Measurements from ENCODE around the gene DCC.

The DCC gene

GRCh38 chr18:52339891-52340371 is at the start of gene DCC:
Gene DCC (plus strand): TSS chr18:52340197. CDS start chr18:52340788, 591 bp downstream.
- TF ChIP-seq GATA3 (IDR thresholded peaks at IDR 0.05; ENCODE audit: low read depth, low read length) (no peak), GATA2 (IDR thresholded peaks at IDR 0.05; ENCODE audit: low read depth, low read length) (no peak)

- no peak for TF ChIP-seq GATA2 (IDR thresholded peaks at IDR 0.05; ENCODE audit: low read depth, low read length)
- no peak for TF ChIP-seq GATA3 (IDR thresholded peaks at IDR 0.05; ENCODE audit: low read depth, low read length)
Measured at GRCh38 chr18:52310651-52311050, 29.3 kb upstream of the DCC start.

- TF ChIP-seq GATA2 (IDR thresholded peaks at IDR 0.05; ENCODE audit: low read depth, low read length) (no peak), GATA3 (IDR thresholded peaks at IDR 0.05; ENCODE audit: low read depth, low read length) (no peak)
Measured at GRCh38 chr18:52311331-52311730, 28.7 kb upstream of the DCC start.

GRCh38 chr18:52312346-52312745 is 27.7 kb upstream of the DCC start:
- TF ChIP-seq GATA3 (IDR thresholded peaks at IDR 0.05; ENCODE audit: low read depth, low read length) (no peak), GATA2 (IDR thresholded peaks at IDR 0.05; ENCODE audit: low read depth, low read length) (no peak)

DNA sequence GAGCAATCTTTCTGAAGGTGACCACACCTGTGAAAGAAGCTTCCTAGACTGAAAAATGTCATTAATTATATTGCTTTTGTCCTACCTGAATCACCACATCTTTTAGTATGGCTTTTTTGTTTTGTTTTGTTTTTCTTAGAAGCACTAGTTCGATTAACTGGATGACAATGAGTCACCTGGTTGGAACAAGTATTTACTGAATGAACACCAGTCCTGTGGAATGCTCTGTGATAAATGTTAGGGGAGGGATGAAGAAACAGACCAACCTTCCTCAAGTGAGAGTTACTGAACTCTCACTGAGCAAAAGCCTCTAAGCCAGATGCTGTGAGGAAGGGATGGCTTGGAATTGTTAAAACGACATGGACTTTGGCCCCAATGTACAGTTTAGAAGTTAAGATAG is 26.8 kb upstream of the DCC start:
- TF ChIP-seq GATA2 (IDR thresholded peaks at IDR 0.05; ENCODE audit: low read depth, low read length) (no peak), GATA3 (IDR thresholded peaks at IDR 0.05; ENCODE audit: low read depth, low read length) (no peak)

GRCh38 chr18:52319424-52319983 is 20.5 kb upstream of the DCC start:
- TF ChIP-seq GATA3 (IDR thresholded peaks at IDR 0.05; ENCODE audit: low read depth, low read length) (no peak), GATA2 (IDR thresholded peaks at IDR 0.05; ENCODE audit: low read depth, low read length) (no peak)

DNA sequence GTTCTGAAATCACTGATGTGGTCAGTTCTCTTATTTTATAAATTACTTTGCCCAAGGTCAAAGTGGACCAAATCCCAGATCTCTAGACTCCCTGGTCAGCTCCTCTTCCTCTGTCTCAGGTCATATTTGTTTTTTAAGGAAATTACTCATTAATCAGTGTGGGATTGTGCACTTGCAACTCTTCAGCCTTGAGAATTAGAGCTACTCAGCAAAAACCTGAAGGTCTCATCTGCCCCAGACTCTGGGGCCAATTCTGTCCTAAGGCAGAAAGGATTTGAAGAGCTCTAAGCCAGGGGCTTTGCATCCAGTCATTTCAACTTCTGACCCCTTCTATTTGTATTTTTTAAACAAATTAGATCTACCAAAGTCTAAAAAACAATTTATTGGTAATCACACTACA is 17.7 kb upstream of the DCC start:
- TF ChIP-seq GATA2 (IDR thresholded peaks at IDR 0.05; ENCODE audit: low read depth, low read length) (no peak), GATA3 (IDR thresholded peaks at IDR 0.05; ENCODE audit: low read depth, low read length) (no peak)

GRCh38 chr18:52323802-52324201 is 16.2 kb upstream of the DCC start:
- TF ChIP-seq GATA2 (IDR thresholded peaks at IDR 0.05; ENCODE audit: low read depth, low read length) (no peak), GATA3 (IDR thresholded peaks at IDR 0.05; ENCODE audit: low read depth, low read length) (no peak)

DNA sequence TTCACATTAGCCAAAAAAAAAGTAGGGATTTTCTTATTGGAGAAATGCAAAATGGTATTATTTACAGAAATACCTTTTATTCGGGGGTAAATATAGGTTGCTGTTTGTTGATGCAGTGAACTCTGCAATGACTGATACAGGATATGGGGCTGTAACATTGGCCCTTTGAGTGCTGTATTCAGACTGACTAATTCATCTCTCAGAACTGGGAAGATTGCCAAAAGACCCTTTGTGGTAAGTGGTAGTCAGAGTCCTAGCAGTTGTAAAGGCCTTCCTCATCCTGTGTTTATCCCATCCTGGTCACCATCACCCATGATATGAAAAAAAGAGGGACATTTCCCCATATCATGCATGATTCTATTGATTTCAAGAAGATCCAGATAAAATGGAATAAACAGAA is 14.0 kb upstream of the DCC start:
- TF ChIP-seq GATA2 (IDR thresholded peaks at IDR 0.05; ENCODE audit: low read depth, low read length) = no peak
- no peak for TF ChIP-seq GATA3 (IDR thresholded peaks at IDR 0.05; ENCODE audit: low read depth, low read length)

DNA sequence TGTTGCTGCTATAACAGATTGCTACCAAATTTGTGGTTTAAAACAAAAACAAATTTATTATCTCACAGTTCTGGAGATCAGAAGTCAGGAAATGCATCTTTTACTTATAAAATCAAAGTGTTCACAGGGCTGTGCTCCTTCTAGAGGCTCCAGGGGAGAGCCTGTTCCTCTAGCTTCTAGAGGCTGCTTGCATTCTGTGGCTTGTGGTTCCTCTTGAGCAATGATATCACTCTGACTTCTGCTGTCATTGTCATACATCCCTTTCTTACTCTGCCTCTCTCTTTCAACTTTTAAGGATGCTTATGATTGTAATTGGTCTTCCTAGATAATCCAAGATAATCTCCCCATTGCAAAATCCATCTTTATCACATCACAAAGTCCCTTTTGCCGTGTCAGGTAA is 6.1 kb upstream of the DCC start:
- TF ChIP-seq GATA3 (IDR thresholded peaks at IDR 0.05; ENCODE audit: low read depth, low read length) (no peak), GATA2 (IDR thresholded peaks at IDR 0.05; ENCODE audit: low read depth, low read length) (no peak)

DNA sequence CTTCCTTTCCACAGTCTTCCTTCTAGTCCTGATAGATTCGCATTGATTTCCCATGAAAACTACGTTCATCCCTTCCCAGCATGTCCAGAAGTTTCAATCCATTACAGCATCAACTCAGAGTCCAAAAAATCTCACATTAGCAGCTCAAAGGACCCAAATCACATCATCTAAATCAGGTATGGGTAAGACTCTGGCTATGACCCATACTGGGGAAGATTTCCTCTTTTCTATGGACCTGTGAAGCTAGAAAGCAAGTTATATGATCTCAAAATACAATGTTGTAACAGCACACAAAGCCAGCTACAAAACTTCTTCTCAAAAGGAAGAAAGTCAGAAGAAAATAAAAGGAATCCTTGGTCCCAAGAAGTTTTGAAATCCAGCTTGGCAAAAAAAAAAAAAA is 5.7 kb upstream of the DCC start:
- TF ChIP-seq GATA3 (IDR thresholded peaks at IDR 0.05; ENCODE audit: low read depth, low read length) = no peak
- TF ChIP-seq GATA2 (IDR thresholded peaks at IDR 0.05; ENCODE audit: low read depth, low read length) = no peak

- TF ChIP-seq GATA2 (IDR thresholded peaks at IDR 0.05; ENCODE audit: low read depth, low read length) = no peak
- TF ChIP-seq GATA3 (IDR thresholded peaks at IDR 0.05; ENCODE audit: low read depth, low read length) = no peak
Measured at GRCh38 chr18:52334896-52335295, 5.1 kb upstream of the DCC start.

DNA sequence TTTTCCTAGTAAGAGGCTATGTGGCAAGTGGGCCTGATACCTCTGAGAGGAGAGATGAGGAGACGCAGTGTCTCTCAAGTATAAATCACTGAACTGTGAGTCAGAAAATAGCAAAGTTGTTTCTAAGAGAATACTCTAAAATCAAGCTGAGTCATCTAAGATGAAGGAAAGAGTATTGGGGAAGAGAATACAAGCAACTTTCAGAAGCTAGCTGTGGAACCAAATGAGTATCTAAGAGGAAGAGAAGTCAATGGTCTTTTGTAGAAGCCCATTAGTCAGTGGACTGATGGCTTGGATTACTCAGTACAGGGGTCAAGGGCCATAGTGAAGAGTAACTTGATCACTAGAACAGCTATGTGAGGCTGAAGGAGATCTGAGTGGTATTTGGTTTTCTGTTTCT is 2.7 kb upstream of the DCC start:
- no peak for TF ChIP-seq GATA2 (IDR thresholded peaks at IDR 0.05; ENCODE audit: low read depth, low read length)
- TF ChIP-seq GATA3 (IDR thresholded peaks at IDR 0.05; ENCODE audit: low read depth, low read length) = no peak

DNA sequence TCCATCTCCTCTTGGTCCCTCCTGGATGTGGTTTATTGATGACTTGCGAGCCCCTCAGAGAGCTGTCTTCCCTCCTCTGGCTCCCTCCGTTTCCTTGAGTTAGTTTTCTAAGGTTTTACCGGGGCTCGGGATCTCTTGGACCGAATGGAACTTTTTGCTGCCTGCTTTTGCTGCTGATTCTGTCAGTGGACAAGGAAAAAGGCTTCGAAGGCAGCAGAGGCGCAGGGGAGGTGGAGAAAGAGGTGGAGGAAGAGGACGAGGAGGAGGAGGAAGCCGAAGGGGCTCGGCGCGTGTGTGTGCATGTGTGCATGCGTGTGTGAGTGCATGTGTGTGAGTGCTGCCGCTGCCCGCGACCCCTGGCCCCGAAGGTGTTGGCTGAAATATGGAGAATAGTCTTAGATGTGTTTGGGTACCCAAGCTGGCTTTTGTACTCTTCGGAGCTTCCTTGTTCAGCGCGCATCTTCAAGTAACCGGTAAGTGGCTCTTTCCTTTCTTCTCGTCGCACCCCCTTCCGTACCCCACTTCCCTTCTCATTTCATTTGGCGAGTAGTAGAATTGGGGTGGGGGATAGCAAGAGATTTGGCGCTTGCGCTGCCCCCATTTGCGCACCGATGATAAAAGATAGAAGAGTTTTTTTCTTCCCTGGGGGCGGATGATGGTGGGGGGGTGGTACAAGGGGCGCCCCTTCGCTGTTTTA is 557 bp downstream of the DCC start:
- TF ChIP-seq GATA2 (IDR thresholded peaks at IDR 0.05; ENCODE audit: low read depth, low read length) = no peak
- TF ChIP-seq GATA3 (IDR thresholded peaks at IDR 0.05; ENCODE audit: low read depth, low read length) = no peak

DNA sequence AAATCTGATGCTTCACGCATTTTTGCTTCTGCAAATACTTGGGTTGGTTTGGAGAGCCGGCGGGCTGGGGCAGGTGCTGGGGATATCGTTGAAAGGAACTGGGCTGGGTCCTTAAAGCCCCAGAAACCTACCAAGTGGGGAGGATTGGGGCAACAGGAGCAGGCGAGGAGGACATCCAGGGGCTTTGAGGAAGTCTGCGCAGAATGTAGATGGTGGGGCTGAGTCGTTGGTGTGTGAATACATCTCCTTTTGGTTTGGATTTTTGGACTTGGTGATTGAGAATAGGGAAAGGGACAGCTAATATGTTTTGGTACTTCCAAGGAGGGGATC is 1.1 kb downstream of the DCC start:
- no peak for TF ChIP-seq GATA3 (IDR thresholded peaks at IDR 0.05; ENCODE audit: low read depth, low read length)
- TF ChIP-seq GATA2 (IDR thresholded peaks at IDR 0.05; ENCODE audit: low read depth, low read length) = no peak
